ENCODE data around the gene BATF3. TPM values are rescaled to one million over a fixed set of nuclear protein-coding genes. Genes with fewer than 3 reads are reported as not detected.

Gene BATF3
- total and polyA plus RNA-seq, 9 of the 15 experiments (the other 6 are each of a cell fraction or from before 2014, with no cell fraction given), result 0.40 to 3.8 (median 2.0) TPM

- TF ChIP-seq REST (IDR thresholded peaks at IDR 0.05; ENCODE audit: borderline replicate concordance) (no peak), REST (CRISPR knock-in tag; IDR thresholded peaks at IDR 0.05; ENCODE audit: low read depth) (0 out of 2 replicates have a peak, but pooled peaks have one; percentile 27), ZNF584 (CRISPR knock-in tag; IDR thresholded peaks at IDR 0.05; ENCODE audit: low read depth) (peak; percentile 67), ZBTB9 (CRISPR knock-in tag; IDR thresholded peaks at IDR 0.05) (peak; percentile 78), CHAMP1 (IDR thresholded peaks at IDR 0.05) (no peak)
These were observed 16.3 kb downstream of the BATF3 start (continued) for GRCh38 chr1:212683357-212683722.
